NCI-H82 (cell line): ENCODE results near the gene SNCA.

Experiments
- DNase-seq: peaks from one replicate; lab custom pipeline; 2025; lab: John Stamatoyannopoulos, UW

The SNCA gene

GRCh38 chr4:89754531-89754930 lies 82.4 kb downstream of the SNCA start:
- DNase-seq: no peak

GRCh38 chr4:89753601-89754066 lies 83.3 kb downstream of the SNCA start:
- peak; percentile 40 for DNase-seq

GRCh38 chr4:89752932-89753598 lies 83.9 kb downstream of the SNCA start:
- DNase-seq: peak; percentile 40

- no peak for DNase-seq
Observed at GRCh38 chr4:89751416-89751815, 85.5 kb downstream of the SNCA start.

- DNase-seq: no peak
Observed at GRCh38 chr4:89746377-89746776, 90.6 kb downstream of the SNCA start.

- DNase-seq: no peak
Observed at GRCh38 chr4:89745708-89746107, 91.3 kb downstream of the SNCA start.

GRCh38 chr4:89744914-89745313 lies 92.0 kb downstream of the SNCA start:
- no peak for DNase-seq

- DNase-seq: no peak
Observed at GRCh38 chr4:89741768-89742167, 95.2 kb downstream of the SNCA start.

- no peak for DNase-seq
Observed at GRCh38 chr4:89739311-89739988, 97.5 kb downstream of the SNCA start.

- no peak for DNase-seq
Observed at GRCh38 chr4:89737888-89738287, 99.1 kb downstream of the SNCA start.

GRCh38 chr4:89733946-89734345 lies 103.0 kb downstream of the SNCA start:
- DNase-seq: no peak

GRCh38 chr4:89727238-89727637 lies 109.7 kb downstream of the SNCA start:
- no peak for DNase-seq

- no peak for DNase-seq
Observed at GRCh38 chr4:89725268-89725667, 111.7 kb downstream of the SNCA start.

GRCh38 chr4:89724716-89725115 lies 112.2 kb downstream of the SNCA start:
- no peak for DNase-seq

GRCh38 chr4:89723096-89723495 lies 113.9 kb downstream of the SNCA start:
- DNase-seq: no peak

- DNase-seq: no peak
Observed at GRCh38 chr4:89722517-89722916, 114.4 kb downstream of the SNCA start.

- DNase-seq: no peak
Observed at GRCh38 chr4:89720981-89721380, 116.0 kb downstream of the SNCA start.

GRCh38 chr4:89719536-89720090 lies 117.3 kb downstream of the SNCA start:
- no peak for DNase-seq

GRCh38 chr4:89716893-89717292 lies 120.1 kb downstream of the SNCA start:
- DNase-seq: no peak

- DNase-seq: no peak
Observed at GRCh38 chr4:89715631-89716030, 121.3 kb downstream of the SNCA start.

- DNase-seq: no peak
Observed at GRCh38 chr4:89712827-89713226, 124.1 kb downstream of the SNCA start.

- DNase-seq: no peak
Observed at GRCh38 chr4:89712141-89712540, 124.8 kb downstream of the SNCA start.

GRCh38 chr4:89708903-89709421 lies 128.0 kb downstream of the SNCA start:
- no peak for DNase-seq
